ENCODE data around the gene GPC1. TPM values are rescaled to one million over a fixed set of nuclear protein-coding genes. Genes with fewer than 3 reads are reported as not detected.

The GPC1 gene
- total RNA-seq, 2 experiments from 2014 or later: 0.83 to 1.2 TPM

GRCh38 chr2:240431271-240431660 lies 4.2 kb upstream of the GPC1 start:
- H3K27ac Mint-ChIP-seq: no peak overlapping the region
- POLR2A ChIA-PET: interaction anchor here (1.0 kb wide), 1 partner anchor 198 kb away, joined by 3 read pairs; no protein-coding TSS in a partner anchor
- ATAC-seq (no peak), DNase-seq (no peak)
- intact Hi-C loops (cut with micrococcal nuclease): no loop called here
- peaks cover 5% of the 10 kb centered on the region for H3K27me3 Mint-ChIP-seq
- H3K4me3 Mint-ChIP-seq: no peak overlapping the region
- CTCF ChIA-PET: no interaction called here
- peaks cover 22% of the 10 kb centered on the region for H3K4me1 Mint-ChIP-seq (ENCODE audit: low read depth)
- TF ChIP-seq, protein P1, sequence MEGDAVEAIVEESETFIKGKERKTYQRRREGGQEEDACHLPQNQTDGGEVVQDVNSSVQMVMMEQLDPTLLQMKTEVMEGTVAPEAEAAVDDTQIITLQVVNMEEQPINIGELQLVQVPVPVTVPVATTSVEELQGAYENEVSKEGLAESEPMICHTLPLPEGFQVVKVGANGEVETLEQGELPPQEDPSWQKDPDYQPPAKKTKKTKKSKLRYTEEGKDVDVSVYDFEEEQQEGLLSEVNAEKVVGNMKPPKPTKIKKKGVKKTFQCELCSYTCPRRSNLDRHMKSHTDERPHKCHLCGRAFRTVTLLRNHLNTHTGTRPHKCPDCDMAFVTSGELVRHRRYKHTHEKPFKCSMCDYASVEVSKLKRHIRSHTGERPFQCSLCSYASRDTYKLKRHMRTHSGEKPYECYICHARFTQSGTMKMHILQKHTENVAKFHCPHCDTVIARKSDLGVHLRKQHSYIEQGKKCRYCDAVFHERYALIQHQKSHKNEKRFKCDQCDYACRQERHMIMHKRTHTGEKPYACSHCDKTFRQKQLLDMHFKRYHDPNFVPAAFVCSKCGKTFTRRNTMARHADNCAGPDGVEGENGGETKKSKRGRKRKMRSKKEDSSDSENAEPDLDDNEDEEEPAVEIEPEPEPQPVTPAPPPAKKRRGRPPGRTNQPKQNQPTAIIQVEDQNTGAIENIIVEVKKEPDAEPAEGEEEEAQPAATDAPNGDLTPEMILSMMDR (IDR thresholded peaks at IDR 0.05): no peak
- no peaks in the 10 kb centered on the region for H3K36me3 Mint-ChIP-seq (ENCODE audit: low read depth)
- H3K9me3 Mint-ChIP-seq: no peaks in the 10 kb centered on the region

DNA sequence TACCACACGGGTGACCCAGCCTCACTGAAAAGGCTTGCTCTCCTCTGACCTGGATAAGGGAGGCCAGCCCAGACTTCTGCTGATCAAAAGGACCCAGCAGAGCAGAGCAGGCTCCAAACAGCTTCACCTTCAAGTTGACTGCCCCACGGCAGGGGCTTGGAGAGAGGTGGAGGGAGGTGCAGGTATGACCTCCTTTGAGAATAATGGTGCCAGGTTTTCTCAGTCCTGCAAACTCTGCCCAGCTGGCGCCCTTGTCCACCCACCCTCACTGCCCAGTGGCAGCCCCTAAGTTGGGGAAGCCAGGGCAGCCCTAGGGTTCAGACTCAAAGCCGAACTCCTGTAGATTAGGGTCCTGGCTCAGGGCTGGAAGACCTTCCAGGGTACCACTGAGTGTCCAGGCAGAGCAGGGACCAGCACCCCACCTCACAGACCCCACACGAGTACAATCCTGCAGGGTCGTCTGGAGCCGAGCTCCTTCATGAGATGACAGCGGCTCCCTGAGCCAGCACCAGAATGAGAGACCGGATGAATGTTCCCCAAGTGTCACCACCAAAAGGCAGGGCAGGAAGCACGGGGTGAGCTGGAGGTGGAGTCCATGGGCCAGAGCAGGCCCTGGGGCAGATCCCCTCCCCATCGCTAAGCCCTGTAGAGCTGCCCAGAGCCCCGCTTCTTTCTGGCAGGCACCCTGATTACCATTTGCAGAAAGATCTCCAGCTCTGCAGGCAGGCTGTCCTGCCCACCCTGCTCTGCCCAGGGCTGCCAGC lies 3.6 kb upstream of the GPC1 start:
- no peak for DNase-seq
- Mint-ChIP-seq H3K4me3 (no peak overlapping the region), H3K27me3 (peaks cover 7% of the 10 kb centered on the region), H3K4me1 (ENCODE audit: low read depth) (peaks cover 22% of the 10 kb centered on the region), H3K27ac (no peak overlapping the region), H3K9me3 (no peaks in the 10 kb centered on the region), H3K36me3 (ENCODE audit: low read depth) (no peaks in the 10 kb centered on the region)
- no peak for ATAC-seq
- CTCF ChIA-PET: no interaction called here
- intact Hi-C loops (cut with micrococcal nuclease): no loop called here
- TF ChIP-seq, protein P1 (IDR thresholded peaks at IDR 0.05): no peak
- POLR2A ChIA-PET: interaction anchor here (1.0 kb wide), 1 partner anchor 198 kb away, joined by 3 read pairs; no protein-coding TSS in a partner anchor

- intact Hi-C loops (cut with micrococcal nuclease): no loop called here
- no peak overlapping the region for H3K4me3 Mint-ChIP-seq
- ATAC-seq: no peak
- no peaks in the 10 kb centered on the region for H3K36me3 Mint-ChIP-seq (ENCODE audit: low read depth)
- ChIA-PET CTCF (no interaction called here), POLR2A (no interaction called here)
- H3K27me3 Mint-ChIP-seq: peaks cover 11% of the 10 kb centered on the region
- no peaks in the 10 kb centered on the region for H3K9me3 Mint-ChIP-seq
- no peak overlapping the region for H3K27ac Mint-ChIP-seq
- DNase-seq: no peak
- TF ChIP-seq, protein P1 (IDR thresholded peaks at IDR 0.05): no peak
- peaks cover 22% of the 10 kb centered on the region for H3K4me1 Mint-ChIP-seq (ENCODE audit: low read depth)
Measured at GRCh38 chr2:240432430-240432819, 3.0 kb upstream of the GPC1 start.

DNA sequence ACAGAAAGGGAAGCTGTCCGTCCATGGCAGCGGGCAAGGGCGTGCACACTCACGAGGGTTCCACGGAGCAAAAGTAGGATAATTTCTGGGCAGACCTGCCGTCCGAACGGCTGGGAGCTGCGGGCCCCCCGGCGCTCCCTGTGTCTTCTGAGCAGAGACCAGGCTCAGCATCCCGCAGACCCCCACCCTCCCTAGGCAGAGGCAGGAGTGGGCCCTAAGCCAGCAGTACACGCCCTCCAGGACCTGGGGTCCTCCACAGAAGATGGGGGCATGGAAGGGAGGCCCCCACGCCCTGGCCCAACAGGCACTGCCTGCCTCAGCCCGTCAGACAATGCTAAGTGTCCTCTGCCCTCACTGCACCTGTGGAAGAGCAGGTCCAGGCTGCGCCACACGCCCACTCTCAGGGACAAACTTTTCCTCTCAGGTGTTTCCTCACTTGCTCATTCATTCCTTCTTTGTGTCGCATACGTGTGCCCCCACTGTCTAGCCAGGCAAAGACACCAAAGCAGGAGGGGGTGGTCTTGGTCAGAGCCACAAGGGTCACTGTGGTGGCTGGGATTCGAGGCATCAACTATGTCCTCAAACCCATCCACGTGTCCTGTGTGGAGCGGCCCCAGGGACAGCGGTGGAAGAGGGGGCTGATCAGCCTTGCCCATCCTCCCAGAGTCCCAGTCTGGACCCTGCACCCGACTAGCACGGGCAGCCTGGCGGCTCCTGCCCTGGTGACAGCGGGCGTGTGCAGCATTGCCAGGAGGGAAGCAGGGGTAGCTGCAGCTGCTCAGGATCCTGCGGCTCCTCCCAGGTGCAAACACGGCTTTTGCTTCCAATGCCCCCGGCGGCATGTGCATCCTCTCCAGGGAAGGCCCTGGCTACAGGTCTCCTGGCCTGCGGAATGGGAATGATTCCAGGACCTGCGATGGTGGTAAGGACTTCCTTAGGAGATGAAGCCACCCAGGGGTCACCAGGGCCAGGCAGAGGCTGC lies 2.4 kb upstream of the GPC1 start:
- intact Hi-C loops (cut with micrococcal nuclease): no loop called here

More for the DNA sequence above, 2.4 kb upstream of the GPC1 start:
- ATAC-seq (no peak), DNase-seq (no peak)
- TF ChIP-seq, protein P1 (IDR thresholded peaks at IDR 0.05): no peak
- Mint-ChIP-seq H3K4me3 (no peak overlapping the region), H3K27me3 (peaks cover 18% of the 10 kb centered on the region), H3K27ac (peak overlapping the region; percentile 4), H3K36me3 (ENCODE audit: low read depth) (no peaks in the 10 kb centered on the region), H3K4me1 (ENCODE audit: low read depth) (peaks cover 16% of the 10 kb centered on the region), H3K9me3 (no peaks in the 10 kb centered on the region)
- POLR2A ChIA-PET: no interaction called here
- CTCF ChIA-PET: no interaction called here

All from activated CD8-positive, alpha-beta T cell treated with anti-CD3 and anti-CD28 coated beads for 36 hours (primary cell).